K562 (cell line): ENCODE results near the gene USP2. TPM values are rescaled to one million over a fixed set of nuclear protein-coding genes. Genes with fewer than 3 reads are reported as not detected.
A peak's percentile ranks its signal among the peaks of the same experiment; 100 is the strongest.

Source experiments
- CCNT2 ChIP-seq: IDR thresholded peaks from 2 replicates; pipeline ENCODE4 v1.6.1; 2011; ENCODE audit warnings: borderline replicate concordance, low read depth, mild to moderate bottlenecking, moderate library complexity, mixed read lengths, low read length; ENCODE audit not compliant: insufficient read length; ENCODE audit errors: extremely low read depth
- ELF2 ChIP-seq: fragments of 250-450 bp; sonication (Bioruptor Pico); IDR thresholded peaks from 2 replicates; pipeline ENCODE4 v1.5.0; 2021; ENCODE audit warnings: mild to moderate bottlenecking
- FIP1L1 ChIP-seq: fragments of 200-400 bp; formaldehyde crosslinking; IDR thresholded peaks from 2 replicates; pipeline ENCODE4 v1.6.1; 2018; ENCODE audit warnings: mild to moderate bottlenecking, low read depth, low read length; ENCODE audit not compliant: poor library complexity, severe bottlenecking
- FOXJ2 ChIP-seq: fragments of 200-800 bp; sonication (Bioruptor generic); IDR thresholded peaks from 2 replicates; pipeline ENCODE4 v1.6.1; 2016; ENCODE audit warnings: missing genetic modification characterization, missing compliant biosample characterization
- GATAD2B ChIP-seq: fragments of 450-650 bp; IDR thresholded peaks from 2 replicates; pipeline ENCODE4 v1.6.1; 2017; ENCODE audit warnings: mild to moderate bottlenecking, borderline replicate concordance
- GTF2E2 ChIP-seq: fragments of 200-800 bp; sonication (Bioruptor generic); IDR thresholded peaks from 2 replicates; pipeline ENCODE4 v1.6.1; 2016; ENCODE audit warnings: missing genetic modification characterization, missing compliant biosample characterization
- TOE1 ChIP-seq, 2 experiments: fragments of 450-650 bp in 1 of 2; sonication (generic) in 1 of 2; formaldehyde crosslinking in 1 of 2; IDR thresholded peaks; 2 replicates each; pipeline versions ENCODE4 v1.7.1 to v1.8.0; 2016 to 2022; ENCODE audit warnings: borderline replicate concordance in 2 of 2, mild to moderate bottlenecking in 2 of 2, antibody characterized with exemption in 1 of 2, inconsistent platforms in 1 of 2, low read depth in 1 of 2, missing genetic modification reagents in 1 of 2, moderate library complexity in 1 of 2
- ZBTB7A ChIP-seq: IDR thresholded peaks from 2 replicates; pipeline ENCODE4 v1.6.1; 2011; ENCODE audit warnings: low read depth, mild to moderate bottlenecking, low read length, moderate library complexity, borderline replicate concordance; ENCODE audit not compliant: control insufficient read depth
- ZNF121 ChIP-seq: sonication (generic); formaldehyde crosslinking; conservative IDR thresholded peaks from 2 replicates; pipeline ENCODE4 v1.8.0; 2022; ENCODE audit warnings: missing genetic modification reagents
- polyA plus RNA-seq, 8 experiments: library from polyadenylated mRNA; depleted of rRNA in 4 of 8; stranded (reverse) in 5 of 8; unstranded in 3 of 8; fragments of >200 nt; fragmentation: Nextera tagmentation in 2 of 8; fragmentation: Illumina TruSeq in 1 of 8; extraction: Ambion mirVana in 2 of 8; extraction: Trizol in 1 of 8; gene quantifications; 2 replicates each; pipeline versions ENCODE4 v1.2.1 to v1.2.3, GENCODE V29; 2011 to 2014; ENCODE audit warnings: inconsistent platforms in 1 of 8, missing spikeins in 1 of 8
- total RNA-seq, 7 experiments: library from RNA; depleted of rRNA in 6 of 7; stranded (reverse); fragments of >200 nt in 6 of 7; fragmentation: Illumina TruSeq in 2 of 7; extraction: Trizol in 2 of 7; gene quantifications; 2 replicates each; pipeline versions ENCODE4 v1.2.1 to v1.2.3, GENCODE V29; 2011 to 2021; ENCODE audit warnings: low replicate concordance in 1 of 7
- TF ChIP-seq, protein P1 (sequence below): sonication (generic); formaldehyde crosslinking; IDR thresholded peaks from 2 replicates; pipeline ENCODE4 v1.8.1; 2023; ENCODE audit warnings: mild to moderate bottlenecking, missing genetic modification reagents
- TF ChIP-seq, protein P2 (sequence below): fragments of 450-650 bp; formaldehyde crosslinking; IDR thresholded peaks from 2 replicates; pipeline ENCODE4 v1.4.0; 2022; ENCODE audit warnings: missing genetic modification characterization
- TF ChIP-seq, protein P3 (sequence below): fragments of 450-650 bp; formaldehyde crosslinking; conservative IDR thresholded peaks from 2 replicates; pipeline ENCODE4 v1.4.0; 2022; ENCODE audit warnings: mild to moderate bottlenecking, missing genetic modification characterization
- TF ChIP-seq, protein P4 (sequence below): sonication (generic); formaldehyde crosslinking; IDR thresholded peaks from 2 replicates; pipeline ENCODE4 v1.5.0; 2020; ENCODE audit warnings: missing genetic modification reagents
- TF ChIP-seq, protein P5 (sequence below), 2 experiments: fragments of 450-650 bp in 1 of 2; sonication (generic) in 1 of 2; formaldehyde crosslinking; conservative IDR thresholded peaks; 2 replicates each; pipeline versions ENCODE4 v1.4.0 to v1.8.1; 2020 to 2022; ENCODE audit warnings: mild to moderate bottlenecking in 1 of 2, missing genetic modification reagents in 1 of 2
- TF ChIP-seq, protein P6 (sequence below): sonication (generic); formaldehyde crosslinking; IDR thresholded peaks from 2 replicates; pipeline ENCODE4 v1.8.0; 2022; ENCODE audit warnings: missing genetic modification reagents, mild to moderate bottlenecking, borderline replicate concordance

The USP2 gene
- total and polyA plus RNA-seq, 9 of the 15 experiments (the other 6 are each of a cell fraction or from before 2014, with no cell fraction given) = 2.8 to 16.9 (median 3.9) TPM

DNA sequence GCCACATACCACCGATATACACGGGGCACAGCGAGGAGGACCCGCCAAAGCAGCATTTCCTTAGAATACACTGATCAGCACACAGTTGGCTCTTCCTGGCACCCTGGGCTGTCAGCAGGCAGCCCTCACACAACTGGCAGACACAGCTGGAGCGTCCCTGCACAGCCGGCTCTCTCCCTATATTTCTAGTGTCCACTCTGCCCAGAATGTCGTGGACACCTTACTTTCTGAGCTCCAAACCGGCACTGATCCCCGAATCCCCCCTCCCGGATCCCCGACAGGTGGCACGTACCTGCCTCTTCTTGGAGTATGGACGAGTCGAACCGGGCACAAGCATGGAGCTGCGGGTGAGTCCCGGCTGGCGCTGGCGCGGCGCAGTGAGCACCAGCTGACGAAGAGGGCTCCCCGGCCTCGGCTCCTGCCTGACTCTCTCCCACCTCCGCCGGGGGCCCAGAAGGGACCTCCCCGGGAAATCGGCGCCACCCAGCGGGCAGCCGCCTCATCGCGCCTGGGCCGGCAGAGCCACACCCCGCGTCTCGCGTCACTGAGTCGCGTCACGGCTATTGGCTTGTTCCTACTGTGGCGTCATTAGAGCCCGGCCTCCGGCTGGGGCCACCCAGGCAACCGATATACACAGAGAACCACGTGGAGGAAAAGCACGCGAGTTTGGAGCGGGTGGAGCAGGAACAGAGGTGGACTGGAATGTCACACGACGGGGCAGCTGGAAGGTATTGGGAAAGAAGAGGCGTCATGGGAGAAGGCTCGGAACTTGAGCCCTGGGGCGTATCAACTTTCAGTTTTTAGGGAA is at the start of gene USP2 (continued):
- TF ChIP-seq, protein P1, sequence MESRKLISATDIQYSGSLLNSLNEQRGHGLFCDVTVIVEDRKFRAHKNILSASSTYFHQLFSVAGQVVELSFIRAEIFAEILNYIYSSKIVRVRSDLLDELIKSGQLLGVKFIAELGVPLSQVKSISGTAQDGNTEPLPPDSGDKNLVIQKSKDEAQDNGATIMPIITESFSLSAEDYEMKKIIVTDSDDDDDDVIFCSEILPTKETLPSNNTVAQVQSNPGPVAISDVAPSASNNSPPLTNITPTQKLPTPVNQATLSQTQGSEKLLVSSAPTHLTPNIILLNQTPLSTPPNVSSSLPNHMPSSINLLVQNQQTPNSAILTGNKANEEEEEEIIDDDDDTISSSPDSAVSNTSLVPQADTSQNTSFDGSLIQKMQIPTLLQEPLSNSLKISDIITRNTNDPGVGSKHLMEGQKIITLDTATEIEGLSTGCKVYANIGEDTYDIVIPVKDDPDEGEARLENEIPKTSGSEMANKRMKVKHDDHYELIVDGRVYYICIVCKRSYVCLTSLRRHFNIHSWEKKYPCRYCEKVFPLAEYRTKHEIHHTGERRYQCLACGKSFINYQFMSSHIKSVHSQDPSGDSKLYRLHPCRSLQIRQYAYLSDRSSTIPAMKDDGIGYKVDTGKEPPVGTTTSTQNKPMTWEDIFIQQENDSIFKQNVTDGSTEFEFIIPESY = peak; percentile 54; the same call in 1 of the 2 replicates
- TF ChIP-seq TOE1 (IDR thresholded peaks at IDR 0.05; ENCODE audit: borderline replicate concordance) (no peak), TOE1 (CRISPR knock-in tag; IDR thresholded peaks at IDR 0.05; ENCODE audit: borderline replicate concordance, low read depth) (no peak), ZBTB7A (peak; percentile 91), FOXJ2 (tag) (peak; percentile 99), GTF2E2 (tag) (no peak), FIP1L1 (peak; percentile 65), CCNT2 (peak; percentile 71), GATAD2B (no peak), ZNF121 (CRISPR knock-in tag) (no peak), ELF2 (CRISPR knock-in tag) (0 out of 2 replicates have a peak, but pooled peaks have one; percentile 54)
- TF ChIP-seq, protein P2, sequence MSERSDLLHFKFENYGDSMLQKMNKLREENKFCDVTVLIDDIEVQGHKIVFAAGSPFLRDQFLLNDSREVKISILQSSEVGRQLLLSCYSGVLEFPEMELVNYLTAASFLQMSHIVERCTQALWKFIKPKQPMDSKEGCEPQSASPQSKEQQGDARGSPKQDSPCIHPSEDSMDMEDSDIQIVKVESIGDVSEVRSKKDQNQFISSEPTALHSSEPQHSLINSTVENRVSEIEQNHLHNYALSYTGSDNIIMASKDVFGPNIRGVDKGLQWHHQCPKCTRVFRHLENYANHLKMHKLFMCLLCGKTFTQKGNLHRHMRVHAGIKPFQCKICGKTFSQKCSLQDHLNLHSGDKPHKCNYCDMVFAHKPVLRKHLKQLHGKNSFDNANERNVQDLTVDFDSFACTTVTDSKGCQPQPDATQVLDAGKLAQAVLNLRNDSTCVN = no peak
- TF ChIP-seq, protein P3, sequence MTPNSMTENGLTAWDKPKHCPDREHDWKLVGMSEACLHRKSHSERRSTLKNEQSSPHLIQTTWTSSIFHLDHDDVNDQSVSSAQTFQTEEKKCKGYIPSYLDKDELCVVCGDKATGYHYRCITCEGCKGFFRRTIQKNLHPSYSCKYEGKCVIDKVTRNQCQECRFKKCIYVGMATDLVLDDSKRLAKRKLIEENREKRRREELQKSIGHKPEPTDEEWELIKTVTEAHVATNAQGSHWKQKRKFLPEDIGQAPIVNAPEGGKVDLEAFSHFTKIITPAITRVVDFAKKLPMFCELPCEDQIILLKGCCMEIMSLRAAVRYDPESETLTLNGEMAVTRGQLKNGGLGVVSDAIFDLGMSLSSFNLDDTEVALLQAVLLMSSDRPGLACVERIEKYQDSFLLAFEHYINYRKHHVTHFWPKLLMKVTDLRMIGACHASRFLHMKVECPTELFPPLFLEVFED (CRISPR knock-in tag) = no peak
- TF ChIP-seq, protein P4, sequence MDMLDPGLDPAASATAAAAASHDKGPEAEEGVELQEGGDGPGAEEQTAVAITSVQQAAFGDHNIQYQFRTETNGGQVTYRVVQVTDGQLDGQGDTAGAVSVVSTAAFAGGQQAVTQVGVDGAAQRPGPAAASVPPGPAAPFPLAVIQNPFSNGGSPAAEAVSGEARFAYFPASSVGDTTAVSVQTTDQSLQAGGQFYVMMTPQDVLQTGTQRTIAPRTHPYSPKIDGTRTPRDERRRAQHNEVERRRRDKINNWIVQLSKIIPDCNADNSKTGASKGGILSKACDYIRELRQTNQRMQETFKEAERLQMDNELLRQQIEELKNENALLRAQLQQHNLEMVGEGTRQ (CRISPR knock-in tag) = peak; percentile 80
- TF ChIP-seq, protein P5, sequence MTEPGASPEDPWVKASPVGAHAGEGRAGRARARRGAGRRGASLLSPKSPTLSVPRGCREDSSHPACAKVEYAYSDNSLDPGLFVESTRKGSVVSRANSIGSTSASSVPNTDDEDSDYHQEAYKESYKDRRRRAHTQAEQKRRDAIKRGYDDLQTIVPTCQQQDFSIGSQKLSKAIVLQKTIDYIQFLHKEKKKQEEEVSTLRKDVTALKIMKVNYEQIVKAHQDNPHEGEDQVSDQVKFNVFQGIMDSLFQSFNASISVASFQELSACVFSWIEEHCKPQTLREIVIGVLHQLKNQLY (CRISPR knock-in tag; conservative IDR thresholded peaks at IDR 0.05) = no peak
- TF ChIP-seq, protein P6, sequence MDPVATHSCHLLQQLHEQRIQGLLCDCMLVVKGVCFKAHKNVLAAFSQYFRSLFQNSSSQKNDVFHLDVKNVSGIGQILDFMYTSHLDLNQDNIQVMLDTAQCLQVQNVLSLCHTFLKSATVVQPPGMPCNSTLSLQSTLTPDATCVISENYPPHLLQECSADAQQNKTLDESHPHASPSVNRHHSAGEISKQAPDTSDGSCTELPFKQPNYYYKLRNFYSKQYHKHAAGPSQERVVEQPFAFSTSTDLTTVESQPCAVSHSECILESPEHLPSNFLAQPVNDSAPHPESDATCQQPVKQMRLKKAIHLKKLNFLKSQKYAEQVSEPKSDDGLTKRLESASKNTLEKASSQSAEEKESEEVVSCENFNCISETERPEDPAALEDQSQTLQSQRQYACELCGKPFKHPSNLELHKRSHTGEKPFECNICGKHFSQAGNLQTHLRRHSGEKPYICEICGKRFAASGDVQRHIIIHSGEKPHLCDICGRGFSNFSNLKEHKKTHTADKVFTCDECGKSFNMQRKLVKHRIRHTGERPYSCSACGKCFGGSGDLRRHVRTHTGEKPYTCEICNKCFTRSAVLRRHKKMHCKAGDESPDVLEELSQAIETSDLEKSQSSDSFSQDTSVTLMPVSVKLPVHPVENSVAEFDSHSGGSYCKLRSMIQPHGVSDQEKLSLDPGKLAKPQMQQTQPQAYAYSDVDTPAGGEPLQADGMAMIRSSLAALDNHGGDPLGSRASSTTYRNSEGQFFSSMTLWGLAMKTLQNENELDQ (CRISPR knock-in tag) = 0 out of 2 replicates have a peak, but pooled peaks have one; percentile 23
